Mesothelial cell of epicardium (in vitro differentiated cells): Measurements from ENCODE around the gene CCDC71L. TPM values are rescaled to one million over a fixed set of nuclear protein-coding genes. Genes with fewer than 3 reads are reported as not detected.
A peak's percentile ranks its signal among the peaks of the same experiment; 100 is the strongest.

Source experiments
- DNase-seq, 2 experiments: peaks; one replicate each; pipeline ENCODE4 v3.0.0; 2021; ENCODE audit warnings: low spot score in 2 of 2; ENCODE audit not compliant: unreplicated experiment in 2 of 2
- H3K27ac Mint-ChIP-seq: 2 replicates; pipeline ENCODE4 v1.8.0; 2021; ENCODE audit warnings: mixed read lengths
- H3K27me3 Mint-ChIP-seq: 2 replicates; pipeline ENCODE4 v1.8.0; 2021; ENCODE audit warnings: low read depth, mixed read lengths
- H3K36me3 Mint-ChIP-seq: 2 replicates; pipeline ENCODE4 v1.8.0; 2021; ENCODE audit warnings: mixed read lengths
- H3K4me1 Mint-ChIP-seq: 2 replicates; pipeline ENCODE4 v1.8.0; 2021; ENCODE audit warnings: mixed read lengths
- H3K4me3 Mint-ChIP-seq: 2 replicates; pipeline ENCODE4 v1.8.0; 2021; ENCODE audit warnings: mild to moderate bottlenecking, moderate library complexity, mixed read lengths
- H3K9me3 Mint-ChIP-seq: 2 replicates; pipeline ENCODE4 v1.8.0; 2021; ENCODE audit warnings: mixed read lengths
- CTCF ChIP-seq: fragments of 200-600 bp; sonication (generic); IDR thresholded peaks from one replicate; pipeline ENCODE4 v1.5.0; 2021; ENCODE audit warnings: antibody characterized with exemption; ENCODE audit not compliant: unreplicated experiment
- total RNA-seq: library from RNA; stranded (reverse); gene quantifications from 3 replicates; pipeline ENCODE4 v1.2.1, GENCODE V29; 2021

The CCDC71L gene
- total RNA-seq, 1 donor from 2014 or later = 22.5 TPM

- no peak overlapping the region for H3K27ac Mint-ChIP-seq
- no peaks in the 10 kb centered on the region for H3K27me3 Mint-ChIP-seq
- H3K4me3 Mint-ChIP-seq = no peak overlapping the region
- H3K36me3 Mint-ChIP-seq = no peaks in the 10 kb centered on the region
- H3K4me1 Mint-ChIP-seq = peaks cover 50% of the 10 kb centered on the region
- H3K9me3 Mint-ChIP-seq = peaks cover 14% of the 10 kb centered on the region
- TF ChIP-seq CTCF = no peak
- DNase-seq = no peak
Measured at GRCh38 chr7:106611911-106612310, 49.0 kb downstream of the CCDC71L start.

GRCh38 chr7:106610996-106611886 is 49.7 kb downstream of the CCDC71L start:
- no peak for TF ChIP-seq CTCF
- Mint-ChIP-seq H3K4me3 (no peak overlapping the region), H3K9me3 (peaks cover 14% of the 10 kb centered on the region), H3K36me3 (no peaks in the 10 kb centered on the region), H3K27ac (peak overlapping the region; percentile 20), H3K4me1 (peaks cover 45% of the 10 kb centered on the region), H3K27me3 (no peaks in the 10 kb centered on the region)
- DNase-seq = no peak

GRCh38 chr7:106609416-106609815 is 51.5 kb downstream of the CCDC71L start:
- no peaks in the 10 kb centered on the region for H3K27me3 Mint-ChIP-seq
- H3K4me3 Mint-ChIP-seq = no peak overlapping the region
- H3K9me3 Mint-ChIP-seq = peaks cover 14% of the 10 kb centered on the region
- H3K4me1 Mint-ChIP-seq = peaks cover 33% of the 10 kb centered on the region
- TF ChIP-seq CTCF = no peak
- no peak overlapping the region for H3K27ac Mint-ChIP-seq
- no peaks in the 10 kb centered on the region for H3K36me3 Mint-ChIP-seq
- no peak for DNase-seq

DNA sequence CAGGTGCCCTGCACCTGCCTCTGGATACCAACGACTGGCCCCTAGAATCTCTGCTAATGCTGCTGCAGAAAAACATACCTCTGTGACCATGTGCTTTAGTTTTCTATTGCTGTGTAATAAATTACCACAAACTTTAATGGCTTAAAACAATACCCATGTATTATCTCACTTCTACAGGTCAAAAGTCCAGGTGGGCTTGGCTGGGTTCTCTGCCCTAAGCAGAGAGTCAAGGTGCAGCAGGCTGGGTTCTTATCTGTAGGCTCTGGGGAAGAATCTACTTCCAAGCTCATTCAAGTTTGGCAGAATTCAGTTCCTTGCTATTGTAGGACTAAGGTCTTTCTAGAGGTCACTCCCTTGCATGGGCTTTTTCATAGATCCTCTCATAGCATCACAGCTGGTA is 52.3 kb downstream of the CCDC71L start:
- H3K27ac Mint-ChIP-seq = no peak overlapping the region
- peaks cover 14% of the 10 kb centered on the region for H3K9me3 Mint-ChIP-seq

More for the DNA sequence above, 52.3 kb downstream of the CCDC71L start:
- TF ChIP-seq CTCF = no peak
- DNase-seq = no peak
- peaks cover 26% of the 10 kb centered on the region for H3K4me1 Mint-ChIP-seq
- no peaks in the 10 kb centered on the region for H3K27me3 Mint-ChIP-seq
- no peaks in the 10 kb centered on the region for H3K36me3 Mint-ChIP-seq
- no peak overlapping the region for H3K4me3 Mint-ChIP-seq

Other genes starting within 250 kb of the CCDC71L start
- 0.07 to 0.11 TPM (median 0.09 TPM) in 3 replicates for gene PIK3CG, start 204.1 kb upstream of the CCDC71L start, total RNA-seq